Astrocyte of the spinal cord (primary cell): ENCODE data around the gene TFAP2A.

Experiments
- DNase-seq: peaks from one replicate; pipeline ENCODE4 v3.0.0; 2011; ENCODE audit warnings: low read depth, low spot score
- H3K4me3 ChIP-seq: 2 replicates; pipeline ENCODE4 v1.5.1; 2011; ENCODE audit warnings: low read depth, mild to moderate bottlenecking, low read length, moderate library complexity
- in situ Hi-C: cut with HindIII; loops from 2 replicates; pipeline ENCODE4 v1.10.0; 2017; ENCODE audit warnings: low sequenced_read_pairs
- TF ChIP-seq, protein P1 (sequence below): IDR thresholded peaks from 2 replicates; pipeline ENCODE4 v1.5.1; 2012; ENCODE audit warnings: low read depth, mild to moderate bottlenecking, low read length, inconsistent platforms

The TFAP2A gene

DNA sequence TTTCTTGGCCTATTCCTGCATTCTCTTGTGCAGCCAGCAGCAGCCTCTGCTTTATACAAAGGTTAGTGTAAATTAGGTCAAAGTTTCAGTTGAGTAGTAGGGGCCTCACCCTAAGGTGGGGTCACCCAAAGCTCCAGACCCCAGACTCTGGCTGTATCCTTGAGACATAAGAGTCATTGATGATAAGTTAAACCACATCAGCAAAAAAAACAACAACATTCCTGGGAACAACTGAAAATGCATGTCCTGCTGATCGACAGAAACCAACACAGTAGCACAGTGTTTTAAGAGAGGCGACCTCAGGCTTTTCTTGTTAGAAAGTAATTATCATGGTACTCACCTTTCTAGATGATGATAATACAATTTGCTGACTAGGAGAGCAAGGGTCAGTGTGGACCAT lies 52.6 kb downstream of the TFAP2A start:
- no peak overlapping the region for H3K4me3 ChIP-seq
- no peak for DNase-seq
- TF ChIP-seq, protein P1, sequence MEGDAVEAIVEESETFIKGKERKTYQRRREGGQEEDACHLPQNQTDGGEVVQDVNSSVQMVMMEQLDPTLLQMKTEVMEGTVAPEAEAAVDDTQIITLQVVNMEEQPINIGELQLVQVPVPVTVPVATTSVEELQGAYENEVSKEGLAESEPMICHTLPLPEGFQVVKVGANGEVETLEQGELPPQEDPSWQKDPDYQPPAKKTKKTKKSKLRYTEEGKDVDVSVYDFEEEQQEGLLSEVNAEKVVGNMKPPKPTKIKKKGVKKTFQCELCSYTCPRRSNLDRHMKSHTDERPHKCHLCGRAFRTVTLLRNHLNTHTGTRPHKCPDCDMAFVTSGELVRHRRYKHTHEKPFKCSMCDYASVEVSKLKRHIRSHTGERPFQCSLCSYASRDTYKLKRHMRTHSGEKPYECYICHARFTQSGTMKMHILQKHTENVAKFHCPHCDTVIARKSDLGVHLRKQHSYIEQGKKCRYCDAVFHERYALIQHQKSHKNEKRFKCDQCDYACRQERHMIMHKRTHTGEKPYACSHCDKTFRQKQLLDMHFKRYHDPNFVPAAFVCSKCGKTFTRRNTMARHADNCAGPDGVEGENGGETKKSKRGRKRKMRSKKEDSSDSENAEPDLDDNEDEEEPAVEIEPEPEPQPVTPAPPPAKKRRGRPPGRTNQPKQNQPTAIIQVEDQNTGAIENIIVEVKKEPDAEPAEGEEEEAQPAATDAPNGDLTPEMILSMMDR: no peak
- in situ Hi-C loops: no loop called here

DNA sequence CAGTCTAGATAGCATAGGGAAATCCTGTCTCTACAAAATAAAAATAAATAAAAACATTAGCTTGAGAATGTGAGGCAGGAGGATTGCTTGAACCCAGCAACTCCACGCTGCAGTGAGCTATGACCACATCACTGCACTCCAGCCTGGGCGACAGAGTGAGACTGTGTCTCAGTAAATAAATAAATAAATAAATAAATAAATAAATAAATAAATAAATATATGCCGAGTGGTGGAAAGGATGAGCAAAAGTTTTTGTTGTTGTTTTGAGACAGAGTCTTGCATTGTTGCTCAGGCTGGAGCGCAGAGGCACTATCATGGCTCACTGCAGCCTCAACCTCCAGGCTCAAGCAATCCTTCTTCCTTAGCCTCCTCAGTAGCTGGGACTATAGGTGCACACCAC lies 53.4 kb downstream of the TFAP2A start:
- in situ Hi-C loops: no loop called here
- TF ChIP-seq, protein P1: no peak
- no peak for DNase-seq
- H3K4me3 ChIP-seq: no peak overlapping the region

DNA sequence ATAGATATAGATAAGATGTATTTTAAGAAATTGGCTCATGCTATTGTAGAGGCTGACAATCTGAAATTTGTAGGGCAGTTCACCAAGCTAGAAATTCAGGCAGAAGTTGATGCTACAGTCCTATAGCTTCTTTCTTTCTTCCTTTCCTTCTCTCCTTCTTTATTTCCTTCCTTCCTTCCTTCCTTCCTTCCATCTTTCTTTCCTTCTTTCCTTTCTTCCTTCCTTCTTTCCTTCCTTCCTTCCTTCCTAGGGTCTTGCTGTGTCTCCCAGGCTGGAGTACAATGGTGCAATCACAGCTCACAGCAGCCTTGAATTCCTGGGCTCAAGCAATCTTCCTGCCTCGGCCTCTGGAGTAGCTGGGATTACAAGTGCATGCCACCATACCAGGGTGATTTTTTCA lies 55.3 kb downstream of the TFAP2A start:
- no peak overlapping the region for H3K4me3 ChIP-seq
- DNase-seq: no peak
- TF ChIP-seq, protein P1: no peak
- in situ Hi-C loops: no loop called here

DNA sequence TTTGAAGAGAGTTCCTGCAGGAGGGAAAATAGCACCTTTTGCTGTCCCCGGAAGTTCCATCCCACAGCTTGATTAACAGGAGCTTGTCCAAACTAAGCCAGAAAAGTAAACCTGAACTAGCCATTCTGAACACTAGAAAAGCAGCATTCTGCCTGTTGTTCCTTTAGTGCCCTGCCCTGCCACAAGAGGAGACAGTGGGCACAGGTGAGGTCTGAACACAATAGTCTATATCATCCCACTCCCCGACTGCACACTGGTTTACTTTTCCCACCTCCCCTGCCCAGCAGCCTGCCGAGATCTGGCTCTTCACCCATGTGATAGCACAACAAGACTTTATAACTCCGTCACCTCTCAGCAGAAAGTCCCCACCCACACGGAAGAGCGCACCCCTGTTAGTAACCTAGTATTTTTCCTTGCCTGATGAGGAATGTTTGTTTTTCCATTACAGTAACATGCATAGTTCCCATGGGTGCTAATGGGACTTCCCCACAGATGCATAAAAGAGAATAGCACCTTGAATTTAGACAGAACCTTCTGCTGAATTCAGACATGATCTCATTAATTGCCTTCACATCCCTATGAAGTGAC lies 59.7 kb downstream of the TFAP2A start:
- TF ChIP-seq, protein P1: no peak
- DNase-seq: no peak
- no peak overlapping the region for H3K4me3 ChIP-seq
- in situ Hi-C loops: no loop called here

DNA sequence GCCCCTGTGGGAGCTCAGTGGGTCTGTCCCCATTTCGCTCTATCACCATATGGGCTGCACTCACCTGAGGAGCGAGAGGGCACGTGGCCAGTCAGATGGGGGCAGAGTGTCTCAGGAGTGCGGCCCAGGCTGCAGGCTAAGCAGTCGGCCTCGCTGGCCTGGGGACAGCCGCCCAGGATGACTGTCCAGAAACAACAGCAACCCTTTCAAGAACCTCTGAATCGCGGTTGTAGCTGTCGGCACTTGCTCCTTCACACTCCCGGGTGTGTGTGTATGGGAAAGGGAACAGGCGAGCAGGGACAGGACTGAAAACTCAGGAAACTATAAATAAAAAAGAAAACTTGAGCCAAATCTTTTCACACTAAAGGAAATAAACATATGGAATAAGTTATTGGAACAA lies 63.1 kb downstream of the TFAP2A start:
- TF ChIP-seq, protein P1: no peak
- H3K4me3 ChIP-seq: no peak overlapping the region
- in situ Hi-C loops: no loop called here
- DNase-seq: no peak

DNA sequence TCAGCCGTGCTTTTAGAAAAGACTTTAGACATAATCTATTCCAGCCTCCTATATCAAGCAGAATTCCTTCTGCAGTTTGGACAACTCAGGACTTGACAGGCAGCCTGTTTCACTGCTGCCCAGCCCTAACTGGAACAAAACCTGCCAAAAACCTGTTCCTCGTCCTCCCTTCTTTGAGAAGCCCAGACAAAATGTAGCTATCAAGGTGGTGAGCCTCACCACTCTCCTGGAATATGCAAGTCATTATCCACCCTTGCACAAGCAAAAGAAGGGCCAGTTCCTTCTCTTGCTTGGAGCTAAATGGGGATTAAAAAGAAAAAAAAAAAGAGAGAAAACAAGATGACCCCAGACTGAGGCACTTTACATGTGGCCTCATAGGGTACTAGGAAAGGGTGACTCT lies 64.2 kb downstream of the TFAP2A start:
- no peak for DNase-seq
- TF ChIP-seq, protein P1: no peak
- H3K4me3 ChIP-seq: no peak overlapping the region
- in situ Hi-C loops: no loop called here
